Measurements from ENCODE around the gene NPIPA5. TPM values are rescaled to one million over a fixed set of nuclear protein-coding genes. Genes with fewer than 3 reads are reported as not detected.
"Not testable (repeated sequence)": the region's sequence is repeated elsewhere in the genome, so short reads cannot be mapped to it uniquely, and the experiment has no call there.

Gene NPIPA5
- total and polyA plus RNA-seq, 3 donors from 2014 or later: 6.0 to 40.1 (median 23.0) TPM

- intact Hi-C loops (cut with DNase I; ENCODE audit: low total_unique reads): no loop called here
- TF ChIP-seq POLR2A (IDR thresholded peaks at IDR 0.05) (no peak), CTCF (IDR thresholded peaks at IDR 0.05) (no peak)
- H3K9me3 ChIP-seq: no peaks in the 10 kb centered on the region
- H3K36me3 ChIP-seq (ENCODE audit: low read depth, missing control alignments): no peaks in the 10 kb centered on the region
- H3K27me3 ChIP-seq: no peaks in the 10 kb centered on the region
- H3K27ac ChIP-seq: no peak overlapping the region
- H3K4me3 ChIP-seq: no peak overlapping the region
- H3K4me1 ChIP-seq: no peaks in the 10 kb centered on the region
- WGBS, 2 donors: 79 to 87% methylated on average over 3 of the region's 3 CpGs
- no peak for DNase-seq
Observed at GRCh38 chr16:15418206-15418605, 40.1 kb upstream of the NPIPA5 start.

GRCh38 chr16:15417197-15417596 is 39.1 kb upstream of the NPIPA5 start:
- no peaks in the 10 kb centered on the region for H3K36me3 ChIP-seq (ENCODE audit: low read depth, missing control alignments)
- TF ChIP-seq POLR2A (IDR thresholded peaks at IDR 0.05) (no peak), CTCF (IDR thresholded peaks at IDR 0.05) (no peak)
- 95 to 100% methylated on average over 2 of the region's 2 CpGs for WGBS, 2 donors
- DNase-seq: no peak
- no peaks in the 10 kb centered on the region for H3K27me3 ChIP-seq
- no peaks in the 10 kb centered on the region for H3K9me3 ChIP-seq
- H3K27ac ChIP-seq: no peak overlapping the region
- H3K4me1 ChIP-seq: no peaks in the 10 kb centered on the region
- no peak overlapping the region for H3K4me3 ChIP-seq
- intact Hi-C loops (cut with DNase I; ENCODE audit: low total_unique reads): no loop called here

- TF ChIP-seq POLR2A (IDR thresholded peaks at IDR 0.05): no peak
- TF ChIP-seq CTCF (IDR thresholded peaks at IDR 0.05): no peak
- no peak overlapping the region for H3K27ac ChIP-seq
- intact Hi-C loops (cut with DNase I; ENCODE audit: low total_unique reads): no loop called here
- 81% methylated on average over 3 of the region's 3 CpGs for WGBS, 2 donors
- no peaks in the 10 kb centered on the region for H3K9me3 ChIP-seq
- DNase-seq: no peak
- H3K4me1 ChIP-seq: no peaks in the 10 kb centered on the region
- no peaks in the 10 kb centered on the region for H3K36me3 ChIP-seq (ENCODE audit: low read depth, missing control alignments)
- H3K27me3 ChIP-seq: no peaks in the 10 kb centered on the region
- no peak overlapping the region for H3K4me3 ChIP-seq
Observed at GRCh38 chr16:15415511-15415985, 37.5 kb upstream of the NPIPA5 start.

DNA sequence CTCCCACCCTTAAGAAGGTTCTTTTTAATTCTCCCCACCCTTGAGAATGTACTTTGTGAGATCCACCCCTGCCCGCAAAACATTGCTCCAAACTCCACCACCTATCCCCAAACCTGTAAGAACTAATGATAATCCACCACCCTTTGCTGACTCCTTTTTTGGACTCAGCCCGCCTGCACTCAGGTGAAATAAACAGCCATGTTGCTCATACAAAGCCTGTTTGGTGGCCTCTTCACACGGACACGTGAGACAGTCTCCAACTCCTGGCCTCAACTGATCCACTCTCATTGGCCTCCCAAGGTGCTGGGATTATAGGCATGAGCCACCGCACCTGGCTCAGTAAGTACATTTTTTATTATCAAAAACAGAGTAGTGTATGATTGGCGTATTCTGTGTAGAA is 31.4 kb upstream of the NPIPA5 start:
- H3K27me3 ChIP-seq: not testable (repeated sequence)

DNA sequence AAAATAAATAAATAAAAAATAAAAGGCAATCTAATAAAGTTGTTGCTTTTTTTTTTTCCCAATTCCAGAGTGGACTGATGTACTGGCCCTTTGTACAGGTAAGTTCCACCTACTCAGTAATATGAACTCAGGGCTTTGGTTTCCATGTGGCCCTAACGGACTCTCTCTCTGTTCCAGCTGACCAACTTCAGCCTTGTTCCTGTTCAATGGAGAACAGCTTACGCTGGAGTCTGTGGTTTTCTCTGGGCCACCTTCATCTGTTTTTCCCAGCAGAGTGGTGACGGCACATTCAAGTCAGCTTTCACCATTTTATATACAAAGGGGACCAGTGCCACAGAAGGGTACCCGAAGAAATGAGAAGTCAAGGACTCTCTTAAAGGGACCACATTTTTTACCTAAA is 29.7 kb upstream of the NPIPA5 start:
- H3K36me3 ChIP-seq (ENCODE audit: low read depth, missing control alignments); H3K9me3 ChIP-seq; H3K27me3 ChIP-seq; H3K4me3 ChIP-seq; DNase-seq; intact Hi-C loops (cut with DNase I; ENCODE audit: low total_unique reads); H3K27ac ChIP-seq; H3K4me1 ChIP-seq: not testable (repeated sequence)
- WGBS, 2 donors: 85 to 89% methylated on average over 4 of the region's 4 CpGs

More for the DNA sequence above, 31.4 kb upstream of the NPIPA5 start:
- DNase-seq; H3K4me3 ChIP-seq; H3K27ac ChIP-seq; H3K4me1 ChIP-seq; H3K9me3 ChIP-seq; intact Hi-C loops (cut with DNase I; ENCODE audit: low total_unique reads); H3K36me3 ChIP-seq (ENCODE audit: low read depth, missing control alignments): not testable (repeated sequence)
- WGBS, 2 donors: 86 to 98% methylated on average over 6 of the region's 6 CpGs

DNA sequence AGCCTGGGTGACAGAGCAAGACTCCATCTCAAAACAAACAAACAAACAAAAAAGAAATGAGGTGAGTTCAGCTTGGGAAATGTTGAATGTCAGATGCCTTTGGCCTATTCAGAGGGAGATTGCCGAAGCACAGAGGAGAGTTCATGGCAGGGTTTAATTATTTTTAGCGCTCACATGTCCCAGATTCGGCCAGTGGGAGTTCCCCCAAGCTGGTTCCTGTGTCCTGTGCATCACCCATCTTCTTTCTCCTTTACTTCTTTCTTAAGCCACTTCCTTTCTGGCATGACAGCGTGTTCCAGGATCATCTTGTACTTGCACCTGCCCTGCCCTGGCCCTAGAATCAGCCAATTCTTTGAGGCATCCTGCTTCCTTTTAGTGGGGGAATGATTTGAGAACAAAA is 26.7 kb upstream of the NPIPA5 start:
- H3K9me3 ChIP-seq: no peaks in the 10 kb centered on the region
- intact Hi-C loops (cut with DNase I; ENCODE audit: low total_unique reads): no loop called here
- H3K4me3 ChIP-seq: no peak overlapping the region
- TF ChIP-seq CTCF (IDR thresholded peaks at IDR 0.05): no peak
- no peak for TF ChIP-seq POLR2A (IDR thresholded peaks at IDR 0.05)
- whole genome bisulfite sequencing, 2 donors: 19 to 42% methylated on average over 4 of the region's 4 CpGs
- H3K4me1 ChIP-seq: peaks cover 8% of the 10 kb centered on the region
- no peaks in the 10 kb centered on the region for H3K36me3 ChIP-seq (ENCODE audit: low read depth, missing control alignments)
- no peaks in the 10 kb centered on the region for H3K27me3 ChIP-seq
- peak overlapping the region; percentile 11 to 74 for H3K27ac ChIP-seq
- DNase-seq: peak; percentile 77

DNA sequence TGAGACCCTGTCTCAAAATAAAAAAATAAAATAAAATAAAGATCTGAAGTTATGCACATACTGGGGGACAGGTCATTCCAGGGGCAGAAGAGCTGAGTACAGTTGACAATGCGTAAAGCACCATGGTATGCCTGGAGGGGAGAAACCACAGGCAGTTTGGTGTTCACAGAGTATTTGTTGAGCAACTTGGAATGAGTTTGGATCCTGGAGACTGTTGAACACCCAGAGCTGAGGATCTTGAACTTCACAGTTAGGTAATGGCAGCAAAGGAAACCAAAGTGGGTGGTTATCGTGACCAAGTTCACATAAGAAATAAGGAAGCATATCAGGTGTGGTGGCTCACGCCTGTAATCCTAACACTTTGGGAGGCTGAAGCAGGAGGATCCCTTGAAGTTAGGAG is 26.0 kb upstream of the NPIPA5 start:
- intact Hi-C loops (cut with DNase I; ENCODE audit: low total_unique reads); H3K36me3 ChIP-seq (ENCODE audit: low read depth, missing control alignments); H3K27me3 ChIP-seq; DNase-seq; H3K4me3 ChIP-seq; H3K9me3 ChIP-seq; H3K4me1 ChIP-seq: not testable (repeated sequence)
- H3K27ac ChIP-seq: peak overlapping the region in 1 of 2 donors; percentile 74
- 87 to 90% methylated on average over 3 of the region's 3 CpGs for WGBS, 2 donors
